HuH-7 (cell line): Measurements from ENCODE around the gene KIFAP3.
A peak's percentile ranks its signal among the peaks of the same experiment; 100 is the strongest.

Source experiments
- DNase-seq: peaks from one replicate; pipeline ENCODE4 v3.0.0; 2011; ENCODE audit warnings: low spot score

Gene KIFAP3

GRCh38 chr1:169985757-169986156, 88.7 kb downstream of the KIFAP3 start:
- no peak for DNase-seq

- no peak for DNase-seq
Observed at GRCh38 chr1:169974067-169974466, 100.4 kb downstream of the KIFAP3 start.

- no peak for DNase-seq
Observed at GRCh38 chr1:169970114-169970513, 104.4 kb downstream of the KIFAP3 start.

GRCh38 chr1:169968174-169968573, 106.3 kb downstream of the KIFAP3 start:
- no peak for DNase-seq

GRCh38 chr1:169964206-169964605, 110.3 kb downstream of the KIFAP3 start:
- DNase-seq = no peak

- DNase-seq = no peak
Observed at GRCh38 chr1:169959686-169960085, 114.8 kb downstream of the KIFAP3 start.

GRCh38 chr1:169958987-169959386, 115.5 kb downstream of the KIFAP3 start:
- DNase-seq = no peak

- DNase-seq = no peak
Observed at GRCh38 chr1:169957884-169958283, 116.6 kb downstream of the KIFAP3 start.

GRCh38 chr1:169951108-169951507, 123.4 kb downstream of the KIFAP3 start:
- no peak for DNase-seq

- no peak for DNase-seq
Observed at GRCh38 chr1:169949139-169949538, 125.4 kb downstream of the KIFAP3 start.

GRCh38 chr1:169946206-169946605, 128.3 kb downstream of the KIFAP3 start:
- DNase-seq = no peak

- no peak for DNase-seq
Observed at GRCh38 chr1:169945181-169945580, 129.3 kb downstream of the KIFAP3 start.

- no peak for DNase-seq
Observed at GRCh38 chr1:169944621-169945020, 129.9 kb downstream of the KIFAP3 start.

GRCh38 chr1:169943963-169944526, 130.4 kb downstream of the KIFAP3 start:
- DNase-seq = no peak

- no peak for DNase-seq
Observed at GRCh38 chr1:169941982-169942830, 132.3 kb downstream of the KIFAP3 start.

GRCh38 chr1:169933984-169934725, 140.3 kb downstream of the KIFAP3 start:
- no peak for DNase-seq

GRCh38 chr1:169931795-169932231, 142.7 kb downstream of the KIFAP3 start:
- DNase-seq = no peak

- no peak for DNase-seq
Observed at GRCh38 chr1:169929210-169929526, 145.3 kb downstream of the KIFAP3 start.

GRCh38 chr1:169928438-169929209, 145.9 kb downstream of the KIFAP3 start:
- DNase-seq = peak; percentile 19

GRCh38 chr1:169925505-169926482, 148.7 kb downstream of the KIFAP3 start:
- no peak for DNase-seq

GRCh38 chr1:169924829-169925228, 149.7 kb downstream of the KIFAP3 start:
- DNase-seq = no peak
